Loucy (cell line): Measurements from ENCODE around the gene CASR.

Source experiments
- H2AFZ ChIP-seq: fragments of 200-600 bp; sonication (generic); 2 replicates; pipeline ENCODE4 v1.6.0; 2016; ENCODE audit warnings: antibody characterized with exemption, mild to moderate bottlenecking, low read length, moderate library complexity
- H3F3A ChIP-seq: fragments of 200-600 bp; 2 replicates; pipeline ENCODE4 v1.6.0; 2016; ENCODE audit warnings: antibody characterized with exemption, low read depth, mild to moderate bottlenecking
- H3K27me3 ChIP-seq: fragments of 200-600 bp; sonication (generic); 2 replicates; pipeline ENCODE4 v1.6.1; 2014; ENCODE audit warnings: low read length, mild to moderate bottlenecking; ENCODE audit not compliant: insufficient read depth, poor library complexity, severe bottlenecking
- H3K36me3 ChIP-seq: fragments of 200-600 bp; sonication (generic); 2 replicates; pipeline ENCODE4 v1.6.1; 2016; ENCODE audit warnings: low read length; ENCODE audit not compliant: insufficient read depth
- H3K4me1 ChIP-seq: fragments of 200-600 bp; sonication (generic); 2 replicates; pipeline ENCODE4 v1.5.1; 2014; ENCODE audit warnings: low read length, mild to moderate bottlenecking; ENCODE audit not compliant: insufficient read depth, poor library complexity, severe bottlenecking
- H3K4me2 ChIP-seq: fragments of 200-600 bp; sonication (generic); 2 replicates; pipeline ENCODE4 v1.6.0; 2014; ENCODE audit warnings: antibody characterized with exemption, low read length, low read depth, mild to moderate bottlenecking; ENCODE audit not compliant: poor library complexity, severe bottlenecking
- H3K4me3 ChIP-seq: fragments of 200-600 bp; sonication (generic); 2 replicates; pipeline ENCODE4 v1.5.1; 2014; ENCODE audit warnings: low read length, mild to moderate bottlenecking, mixed read lengths; ENCODE audit not compliant: poor library complexity, severe bottlenecking
- H3K79me2 ChIP-seq: fragments of 200-600 bp; sonication (generic); 2 replicates; pipeline ENCODE4 v1.6.1; 2014; ENCODE audit warnings: low read length; ENCODE audit not compliant: insufficient read depth
- H3K9ac ChIP-seq: fragments of 200-600 bp; sonication (generic); 2 replicates; pipeline ENCODE4 v1.6.0; 2014; ENCODE audit warnings: mild to moderate bottlenecking, low read depth, low read length, moderate library complexity; ENCODE audit not compliant: poor library complexity, severe bottlenecking
- H3K9me2 ChIP-seq: fragments of 200-600 bp; sonication (generic); replicated peaks from 2 replicates; pipeline ENCODE4 v1.6.1; 2016; ENCODE audit warnings: low read depth, low read length, mixed read lengths
- H3K9me3 ChIP-seq: fragments of 200-600 bp; sonication (generic); 2 replicates; pipeline ENCODE4 v1.6.1; 2014; ENCODE audit warnings: mild to moderate bottlenecking, antibody characterized with exemption, low read length, low read depth; ENCODE audit not compliant: insufficient read depth
- H4K20me1 ChIP-seq: fragments of 200-600 bp; sonication (generic); 2 replicates; pipeline ENCODE4 v1.6.0; 2014; ENCODE audit warnings: antibody characterized with exemption, low read length, mild to moderate bottlenecking; ENCODE audit not compliant: insufficient read depth, poor library complexity, severe bottlenecking
- EZH2phosphoT487 ChIP-seq: fragments of 200-600 bp; IDR thresholded peaks from 2 replicates; pipeline ENCODE4 v1.6.1; 2018; ENCODE audit warnings: antibody characterized with exemption, mild to moderate bottlenecking, moderate library complexity, borderline replicate concordance
- TF ChIP-seq, protein P1 (sequence below): fragments of 200-600 bp; sonication (generic); conservative IDR thresholded peaks from 2 replicates; pipeline ENCODE4 v1.5.1; 2014; ENCODE audit warnings: mild to moderate bottlenecking, antibody characterized with exemption, low read length

CASR gene

DNA sequence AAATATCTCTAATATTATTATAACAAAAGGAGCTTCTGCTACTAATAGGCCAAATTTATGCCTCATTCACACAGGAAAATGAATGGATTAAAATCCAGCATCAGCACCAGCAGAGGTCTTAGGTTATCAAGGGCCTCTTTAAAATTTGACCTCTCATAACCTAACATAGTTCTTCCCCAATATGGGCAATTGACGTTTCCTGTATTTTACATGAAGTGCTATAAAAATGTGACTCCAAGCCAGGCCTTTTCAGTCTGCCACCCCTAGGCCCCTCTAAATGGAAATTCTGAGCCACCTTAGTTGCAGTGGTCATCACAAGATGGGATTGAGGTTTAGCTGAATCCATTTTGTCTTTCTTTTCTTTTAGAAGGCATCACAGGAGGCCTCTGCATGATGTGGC is 70.1 kb downstream of the CASR start:
- no peaks in the 10 kb centered on the region for H3K79me2 ChIP-seq
- H3K4me1 ChIP-seq = peaks cover 13% of the 10 kb centered on the region
- no peak overlapping the region for H3K4me3 ChIP-seq
- no peak overlapping the region for H2AFZ ChIP-seq
- H4K20me1 ChIP-seq = no peaks in the 10 kb centered on the region
- H3F3A ChIP-seq = no peaks in the 10 kb centered on the region
- no peaks in the 10 kb centered on the region for H3K36me3 ChIP-seq
- no peak overlapping the region for H3K9ac ChIP-seq
- no peaks in the 10 kb centered on the region for H3K9me2 ChIP-seq
- TF ChIP-seq EZH2phosphoT487 = no peak
- TF ChIP-seq, protein P1, sequence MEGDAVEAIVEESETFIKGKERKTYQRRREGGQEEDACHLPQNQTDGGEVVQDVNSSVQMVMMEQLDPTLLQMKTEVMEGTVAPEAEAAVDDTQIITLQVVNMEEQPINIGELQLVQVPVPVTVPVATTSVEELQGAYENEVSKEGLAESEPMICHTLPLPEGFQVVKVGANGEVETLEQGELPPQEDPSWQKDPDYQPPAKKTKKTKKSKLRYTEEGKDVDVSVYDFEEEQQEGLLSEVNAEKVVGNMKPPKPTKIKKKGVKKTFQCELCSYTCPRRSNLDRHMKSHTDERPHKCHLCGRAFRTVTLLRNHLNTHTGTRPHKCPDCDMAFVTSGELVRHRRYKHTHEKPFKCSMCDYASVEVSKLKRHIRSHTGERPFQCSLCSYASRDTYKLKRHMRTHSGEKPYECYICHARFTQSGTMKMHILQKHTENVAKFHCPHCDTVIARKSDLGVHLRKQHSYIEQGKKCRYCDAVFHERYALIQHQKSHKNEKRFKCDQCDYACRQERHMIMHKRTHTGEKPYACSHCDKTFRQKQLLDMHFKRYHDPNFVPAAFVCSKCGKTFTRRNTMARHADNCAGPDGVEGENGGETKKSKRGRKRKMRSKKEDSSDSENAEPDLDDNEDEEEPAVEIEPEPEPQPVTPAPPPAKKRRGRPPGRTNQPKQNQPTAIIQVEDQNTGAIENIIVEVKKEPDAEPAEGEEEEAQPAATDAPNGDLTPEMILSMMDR = no peak
- H3K9me3 ChIP-seq = no peaks in the 10 kb centered on the region
- H3K27me3 ChIP-seq = peaks cover 15% of the 10 kb centered on the region
- H3K4me2 ChIP-seq = no peak overlapping the region

- Histone ChIP-seq H3F3A (no peaks in the 10 kb centered on the region), H3K36me3 (no peaks in the 10 kb centered on the region), H3K9me3 (no peaks in the 10 kb centered on the region), H3K27me3 (no peaks in the 10 kb centered on the region), H2AFZ (no peak overlapping the region), H3K4me2 (no peak overlapping the region), H4K20me1 (no peaks in the 10 kb centered on the region), H3K9me2 (no peaks in the 10 kb centered on the region), H3K4me1 (peaks cover 16% of the 10 kb centered on the region), H3K79me2 (no peaks in the 10 kb centered on the region), H3K9ac (no peak overlapping the region), H3K4me3 (no peak overlapping the region)
- TF ChIP-seq EZH2phosphoT487 = no peak
- TF ChIP-seq, protein P1 = no peak
Observed at GRCh38 chr3:122255757-122256439, 72.4 kb downstream of the CASR start.

GRCh38 chr3:122257644-122258364 is 74.3 kb downstream of the CASR start:
- Histone ChIP-seq H3K9me3 (no peaks in the 10 kb centered on the region), H4K20me1 (no peaks in the 10 kb centered on the region), H3K4me1 (peaks cover 13% of the 10 kb centered on the region), H3K4me3 (no peak overlapping the region), H3K9me2 (no peaks in the 10 kb centered on the region), H3K9ac (no peak overlapping the region), H3F3A (no peaks in the 10 kb centered on the region), H3K79me2 (no peaks in the 10 kb centered on the region), H3K36me3 (no peaks in the 10 kb centered on the region), H3K4me2 (no peak overlapping the region), H2AFZ (no peak overlapping the region), H3K27me3 (no peaks in the 10 kb centered on the region)
- TF ChIP-seq, protein P1 = no peak
- TF ChIP-seq EZH2phosphoT487 = no peak
